ENCODE results near the gene ANGEL1. TPM values are rescaled to one million over a fixed set of nuclear protein-coding genes. Genes with fewer than 3 reads are reported as not detected.

The ANGEL1 gene
- total and polyA plus RNA-seq, 3 donors from 2014 or later, result 126 to 150 (median 132) TPM

GRCh38 chr14:76779221-76780057 is 33.2 kb downstream of the ANGEL1 start:
- no peak overlapping the region for H3K4me3 ChIP-seq
- H3K27me3 ChIP-seq, result no peaks in the 10 kb centered on the region
- 40 to 96% methylated on average over 1 to 7 of the region's 7 CpGs for WGBS, 2 donors
- H3K9me3 ChIP-seq, result no peaks in the 10 kb centered on the region
- H3K36me3 ChIP-seq (ENCODE audit: low read depth, missing control alignments), result no peaks in the 10 kb centered on the region
- intact Hi-C loops (cut with DNase I; ENCODE audit: low total_unique reads), result loop anchor here (5.0 kb wide), 1 partner anchor 67 kb away; no protein-coding TSS in a partner anchor
- H3K27ac ChIP-seq, result no peak overlapping the region
- TF ChIP-seq POLR2A (IDR thresholded peaks at IDR 0.05), result no peak
- TF ChIP-seq, protein P1, sequence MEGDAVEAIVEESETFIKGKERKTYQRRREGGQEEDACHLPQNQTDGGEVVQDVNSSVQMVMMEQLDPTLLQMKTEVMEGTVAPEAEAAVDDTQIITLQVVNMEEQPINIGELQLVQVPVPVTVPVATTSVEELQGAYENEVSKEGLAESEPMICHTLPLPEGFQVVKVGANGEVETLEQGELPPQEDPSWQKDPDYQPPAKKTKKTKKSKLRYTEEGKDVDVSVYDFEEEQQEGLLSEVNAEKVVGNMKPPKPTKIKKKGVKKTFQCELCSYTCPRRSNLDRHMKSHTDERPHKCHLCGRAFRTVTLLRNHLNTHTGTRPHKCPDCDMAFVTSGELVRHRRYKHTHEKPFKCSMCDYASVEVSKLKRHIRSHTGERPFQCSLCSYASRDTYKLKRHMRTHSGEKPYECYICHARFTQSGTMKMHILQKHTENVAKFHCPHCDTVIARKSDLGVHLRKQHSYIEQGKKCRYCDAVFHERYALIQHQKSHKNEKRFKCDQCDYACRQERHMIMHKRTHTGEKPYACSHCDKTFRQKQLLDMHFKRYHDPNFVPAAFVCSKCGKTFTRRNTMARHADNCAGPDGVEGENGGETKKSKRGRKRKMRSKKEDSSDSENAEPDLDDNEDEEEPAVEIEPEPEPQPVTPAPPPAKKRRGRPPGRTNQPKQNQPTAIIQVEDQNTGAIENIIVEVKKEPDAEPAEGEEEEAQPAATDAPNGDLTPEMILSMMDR (IDR thresholded peaks at IDR 0.05), result no peak
- peaks cover 27% of the 10 kb centered on the region for H3K4me1 ChIP-seq
- DNase-seq, result no peak

DNA sequence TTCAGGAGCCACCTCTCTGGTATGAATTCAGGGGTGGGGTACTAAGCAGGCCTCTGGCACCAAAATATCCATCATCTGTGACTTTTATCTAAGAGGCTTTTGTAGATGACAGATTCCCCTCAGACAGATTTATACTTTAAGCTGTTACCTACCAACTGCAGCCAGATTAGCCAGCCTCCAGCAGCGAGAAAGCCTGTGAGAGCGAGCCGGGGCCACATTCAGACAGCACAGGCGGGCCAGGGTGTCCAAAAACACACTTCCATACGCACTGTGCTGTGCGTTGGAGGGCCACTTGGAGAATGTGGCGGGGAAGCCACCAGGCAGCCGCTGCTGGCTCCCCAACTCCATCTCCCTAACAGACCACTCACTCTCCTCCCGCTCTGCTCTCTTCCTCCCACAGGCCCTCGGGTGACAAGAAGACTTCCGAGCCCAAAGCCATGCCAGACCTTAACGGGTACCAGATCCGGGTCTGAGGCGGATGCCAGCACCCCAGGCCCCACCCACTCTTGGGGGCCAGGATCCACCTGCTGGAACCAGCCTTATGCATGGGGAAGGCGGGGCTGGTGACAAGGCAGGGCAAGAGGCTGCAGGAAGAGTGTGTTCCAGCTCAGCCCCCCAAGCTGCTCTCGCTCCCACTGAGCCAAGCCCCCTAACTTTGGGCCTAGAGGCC is 34.0 kb downstream of the ANGEL1 start:
- Histone ChIP-seq H3K27ac (no peak overlapping the region), H3K4me3 (no peak overlapping the region), H3K9me3 (no peaks in the 10 kb centered on the region), H3K36me3 (ENCODE audit: low read depth, missing control alignments) (no peaks in the 10 kb centered on the region), H3K27me3 (no peaks in the 10 kb centered on the region), H3K4me1 (peaks cover 33% of the 10 kb centered on the region)
- no peak for DNase-seq
- intact Hi-C loops (cut with DNase I; ENCODE audit: low total_unique reads), result no loop called here
- TF ChIP-seq, protein P1 (IDR thresholded peaks at IDR 0.05), result no peak
- TF ChIP-seq POLR2A (IDR thresholded peaks at IDR 0.05), result no peak
- 90 to 96% methylated on average over 16 of the region's 16 CpGs for WGBS, 2 donors

GRCh38 chr14:76777721-76778120 is 35.0 kb downstream of the ANGEL1 start:
- Histone ChIP-seq H3K9me3 (no peaks in the 10 kb centered on the region), H3K27me3 (no peaks in the 10 kb centered on the region), H3K4me3 (no peak overlapping the region), H3K4me1 (peaks cover 43% of the 10 kb centered on the region), H3K36me3 (ENCODE audit: low read depth, missing control alignments) (no peaks in the 10 kb centered on the region), H3K27ac (no peak overlapping the region)
- TF ChIP-seq POLR2A (IDR thresholded peaks at IDR 0.05), result no peak
- TF ChIP-seq, protein P1 (IDR thresholded peaks at IDR 0.05), result no peak
- WGBS, 2 donors, result 86 to 97% methylated on average over 9 of the region's 9 CpGs
- no peak for DNase-seq
- intact Hi-C loops (cut with DNase I; ENCODE audit: low total_unique reads), result no loop called here

GRCh38 chr14:76776428-76777251 is 36.0 kb downstream of the ANGEL1 start:
- no peak overlapping the region for H3K27ac ChIP-seq
- no peaks in the 10 kb centered on the region for H3K9me3 ChIP-seq
- H3K4me1 ChIP-seq, result peaks cover 39% of the 10 kb centered on the region
- TF ChIP-seq, protein P1 (IDR thresholded peaks at IDR 0.05), result no peak
- no peak for TF ChIP-seq POLR2A (IDR thresholded peaks at IDR 0.05)
- H3K36me3 ChIP-seq (ENCODE audit: low read depth, missing control alignments), result no peaks in the 10 kb centered on the region
- intact Hi-C loops (cut with DNase I; ENCODE audit: low total_unique reads), result no loop called here
- H3K27me3 ChIP-seq, result no peaks in the 10 kb centered on the region
- 81 to 86% methylated on average over 4 to 10 of the region's 10 CpGs for WGBS, 2 donors
- no peak for DNase-seq
- no peak overlapping the region for H3K4me3 ChIP-seq

All from testis (tissue), 3 donors.